ENCODE data around the gene C19orf38.
A peak's percentile ranks its signal among the peaks of the same experiment; 100 is the strongest.

Gene C19orf38

GRCh38 chr19:10818301-10819123, 29.7 kb upstream of the C19orf38 start:
- H3K4me1 ChIP-seq (ENCODE audit: low read length) = no peaks in the 10 kb centered on the region
- no peaks in the 10 kb centered on the region for H3K79me2 ChIP-seq (ENCODE audit: low read length)
- H3K4me2 ChIP-seq (ENCODE audit: low read length) = no peak overlapping the region
- peaks cover 15% of the 10 kb centered on the region for H3K36me3 ChIP-seq (replicated peaks; ENCODE audit: low read depth, low read length)
- H3K27me3 ChIP-seq (ENCODE audit: low read depth, low read length) = no peaks in the 10 kb centered on the region
- H4K20me1 ChIP-seq (ENCODE audit: insufficient read depth, low read length) = no peaks in the 10 kb centered on the region
- no peaks in the 10 kb centered on the region for H3K9me3 ChIP-seq (ENCODE audit: insufficient read depth, low read length)
- H3K9ac ChIP-seq (ENCODE audit: low read length) = no peak overlapping the region
- no peak for TF ChIP-seq CTCF (IDR thresholded peaks at IDR 0.05; ENCODE audit: low read depth, low read length)
- H3K4me3 ChIP-seq (ENCODE audit: low read length) = no peak overlapping the region
- H3K27ac ChIP-seq (ENCODE audit: low read length) = no peak overlapping the region
- no peak overlapping the region for H2AFZ ChIP-seq (ENCODE audit: low read depth, low read length)

GRCh38 chr19:10819124-10820060, 28.8 kb upstream of the C19orf38 start:
- H3K4me1 ChIP-seq (ENCODE audit: low read length) = no peaks in the 10 kb centered on the region
- no peaks in the 10 kb centered on the region for H3K9me3 ChIP-seq (ENCODE audit: insufficient read depth, low read length)
- H3K79me2 ChIP-seq (ENCODE audit: low read length) = no peaks in the 10 kb centered on the region
- no peaks in the 10 kb centered on the region for H3K27me3 ChIP-seq (ENCODE audit: low read depth, low read length)
- H3K4me2 ChIP-seq (ENCODE audit: low read length) = no peak overlapping the region
- no peaks in the 10 kb centered on the region for H4K20me1 ChIP-seq (ENCODE audit: insufficient read depth, low read length)
- no peak overlapping the region for H3K27ac ChIP-seq (ENCODE audit: low read length)
- no peak overlapping the region for H3K4me3 ChIP-seq (ENCODE audit: low read length)
- no peak overlapping the region for H2AFZ ChIP-seq (ENCODE audit: low read depth, low read length)
- no peak overlapping the region for H3K9ac ChIP-seq (ENCODE audit: low read length)
- peaks cover 18% of the 10 kb centered on the region for H3K36me3 ChIP-seq (replicated peaks; ENCODE audit: low read depth, low read length)
- TF ChIP-seq EZH2phosphoT487 (IDR thresholded peaks at IDR 0.05; ENCODE audit: low read depth) (no peak), CTCF (IDR thresholded peaks at IDR 0.05; ENCODE audit: low read depth, low read length) (no peak)

- no peaks in the 10 kb centered on the region for H3K27me3 ChIP-seq (ENCODE audit: low read depth, low read length)
- H3K79me2 ChIP-seq (ENCODE audit: low read length) = no peaks in the 10 kb centered on the region
- TF ChIP-seq EZH2phosphoT487 (IDR thresholded peaks at IDR 0.05; ENCODE audit: low read depth) (no peak), CTCF (IDR thresholded peaks at IDR 0.05; ENCODE audit: low read depth, low read length) (peak; percentile 41)
- H3K4me1 ChIP-seq (ENCODE audit: low read length) = no peaks in the 10 kb centered on the region
- peaks cover 24% of the 10 kb centered on the region for H3K36me3 ChIP-seq (replicated peaks; ENCODE audit: low read depth, low read length)
- no peak overlapping the region for H3K4me3 ChIP-seq (ENCODE audit: low read length)
- H3K4me2 ChIP-seq (ENCODE audit: low read length) = no peak overlapping the region
- no peak overlapping the region for H3K9ac ChIP-seq (ENCODE audit: low read length)
- H3K27ac ChIP-seq (ENCODE audit: low read length) = no peak overlapping the region
- H2AFZ ChIP-seq (ENCODE audit: low read depth, low read length) = no peak overlapping the region
- no peaks in the 10 kb centered on the region for H3K9me3 ChIP-seq (ENCODE audit: insufficient read depth, low read length)
- no peaks in the 10 kb centered on the region for H4K20me1 ChIP-seq (ENCODE audit: insufficient read depth, low read length)
These were observed 28.0 kb upstream of the C19orf38 start for GRCh38 chr19:10820173-10820572.

- no peaks in the 10 kb centered on the region for H3K79me2 ChIP-seq (ENCODE audit: low read length)
- TF ChIP-seq CTCF (IDR thresholded peaks at IDR 0.05; ENCODE audit: low read depth, low read length) (no peak), EZH2phosphoT487 (IDR thresholded peaks at IDR 0.05; ENCODE audit: low read depth) (no peak)
- no peak overlapping the region for H3K4me3 ChIP-seq (ENCODE audit: low read length)
- peaks cover 30% of the 10 kb centered on the region for H3K36me3 ChIP-seq (replicated peaks; ENCODE audit: low read depth, low read length)
- no peaks in the 10 kb centered on the region for H3K9me3 ChIP-seq (ENCODE audit: insufficient read depth, low read length)
- H2AFZ ChIP-seq (ENCODE audit: low read depth, low read length) = no peak overlapping the region
- H3K4me1 ChIP-seq (ENCODE audit: low read length) = no peaks in the 10 kb centered on the region
- no peaks in the 10 kb centered on the region for H3K27me3 ChIP-seq (ENCODE audit: low read depth, low read length)
- no peak overlapping the region for H3K4me2 ChIP-seq (ENCODE audit: low read length)
- no peak overlapping the region for H3K27ac ChIP-seq (ENCODE audit: low read length)
- H4K20me1 ChIP-seq (ENCODE audit: insufficient read depth, low read length) = no peaks in the 10 kb centered on the region
- no peak overlapping the region for H3K9ac ChIP-seq (ENCODE audit: low read length)
These were observed 24.5 kb upstream of the C19orf38 start for GRCh38 chr19:10823690-10824089.
